Esophagus squamous epithelium (tissue), 5 donors: Measurements from ENCODE around the gene TBC1D2B. TPM values are rescaled to one million over a fixed set of nuclear protein-coding genes. Genes with fewer than 3 reads are reported as not detected.

Experiments
- DNase-seq: peaks from one replicate; lab custom pipeline; 2025; lab: John Stamatoyannopoulos, UW
- H3K27ac ChIP-seq, 4 donors: fragments of 200-600 bp; sonication (generic); one replicate each; pipeline ENCODE4 v1.5.1; 2016 to 2019; ENCODE audit warnings: mild to moderate bottlenecking in 1 of 4
- H3K27me3 ChIP-seq, 4 donors: fragments of 200-600 bp; sonication (generic); 1 replicate in 3 of 4; 2 replicates in 1 of 4; pipeline versions ENCODE4 v1.5.1 to v1.6.0; 2017 to 2021; ENCODE audit warnings: antibody characterized with exemption in 1 of 4
- H3K36me3 ChIP-seq, 3 donors: fragments of 200-600 bp; sonication (generic); one replicate each; pipeline ENCODE4 v1.5.1; 2016 to 2019
- H3K4me1 ChIP-seq, 3 donors: fragments of 200-600 bp; sonication (generic); one replicate each; pipeline ENCODE4 v1.5.1; 2017 to 2019
- H3K4me3 ChIP-seq, 4 donors: fragments of 200-600 bp; sonication (generic); 1 replicate in 3 of 4; 2 replicates in 1 of 4; pipeline ENCODE4 v1.5.1; 2016 to 2019; ENCODE audit warnings: mild to moderate bottlenecking in 2 of 4, moderate library complexity in 1 of 4
- H3K9me3 ChIP-seq, 3 donors: fragments of 200-600 bp; sonication (generic); one replicate each; pipeline ENCODE4 v1.5.1; 2016 to 2019
- POLR2A ChIP-seq, 4 donors: fragments of 450-650 bp; IDR thresholded peaks; one replicate each; pipeline ENCODE4 v1.6.1; 2017; ENCODE audit warnings: antibody characterized with exemption in 4 of 4, mild to moderate bottlenecking in 4 of 4, moderate library complexity in 3 of 4
- WGBS, 2 donors: methylation state at CpG; one replicate each; pipeline ENCODE4 v1.1.5; 2018; 5-methylcytosine and 5-hydroxymethylcytosine counted together
- intact Hi-C: fragments of 100-400 bp; cut with DNase I; formaldehyde crosslinking; loops from one replicate; pipeline ENCODE4 v1.15.0; 2022
- total RNA-seq, 4 donors: library from RNA; depleted of rRNA; stranded (reverse); fragments of >200 nt; gene quantifications; one replicate each; pipeline ENCODE4 v1.1.0, GENCODE V29; 2016
- TF ChIP-seq, protein P1 (sequence below), 6 experiments: fragments of 450-650 bp in 4 of 6; fragments of 200-600 bp in 2 of 6; sonication (generic) in 2 of 6; IDR thresholded peaks; one replicate each; pipeline ENCODE4 v1.5.1; 2016 to 2019; ENCODE audit warnings: antibody characterized with exemption in 6 of 6, mild to moderate bottlenecking in 4 of 6, moderate library complexity in 4 of 6
- donor health status: DM: yes; HTN: yes; CAD: no.

TBC1D2B gene
- total RNA-seq, 4 donors from 2014 or later: 13.0 to 30.7 (median 17.8) TPM

GRCh38 chr15:78046796-78047341 is 30.6 kb downstream of the TBC1D2B start:
- intact Hi-C loops: no loop called here
- H3K4me3 ChIP-seq: no peak overlapping the region
- peaks cover 0 to 29% (median 0%) of the 10 kb centered on the region in 3 donors for H3K36me3 ChIP-seq
- H3K4me1 ChIP-seq: peaks cover 11 to 84% (median 54%) of the 10 kb centered on the region in 3 donors
- H3K27me3 ChIP-seq: no peaks in the 10 kb centered on the region
- no peaks in the 10 kb centered on the region for H3K9me3 ChIP-seq
- peak overlapping the region; percentile 37 to 80 (median 61) for H3K27ac ChIP-seq
- no peak for DNase-seq
- TF ChIP-seq POLR2A (IDR thresholded peaks at IDR 0.05): no peak
- TF ChIP-seq, protein P1, sequence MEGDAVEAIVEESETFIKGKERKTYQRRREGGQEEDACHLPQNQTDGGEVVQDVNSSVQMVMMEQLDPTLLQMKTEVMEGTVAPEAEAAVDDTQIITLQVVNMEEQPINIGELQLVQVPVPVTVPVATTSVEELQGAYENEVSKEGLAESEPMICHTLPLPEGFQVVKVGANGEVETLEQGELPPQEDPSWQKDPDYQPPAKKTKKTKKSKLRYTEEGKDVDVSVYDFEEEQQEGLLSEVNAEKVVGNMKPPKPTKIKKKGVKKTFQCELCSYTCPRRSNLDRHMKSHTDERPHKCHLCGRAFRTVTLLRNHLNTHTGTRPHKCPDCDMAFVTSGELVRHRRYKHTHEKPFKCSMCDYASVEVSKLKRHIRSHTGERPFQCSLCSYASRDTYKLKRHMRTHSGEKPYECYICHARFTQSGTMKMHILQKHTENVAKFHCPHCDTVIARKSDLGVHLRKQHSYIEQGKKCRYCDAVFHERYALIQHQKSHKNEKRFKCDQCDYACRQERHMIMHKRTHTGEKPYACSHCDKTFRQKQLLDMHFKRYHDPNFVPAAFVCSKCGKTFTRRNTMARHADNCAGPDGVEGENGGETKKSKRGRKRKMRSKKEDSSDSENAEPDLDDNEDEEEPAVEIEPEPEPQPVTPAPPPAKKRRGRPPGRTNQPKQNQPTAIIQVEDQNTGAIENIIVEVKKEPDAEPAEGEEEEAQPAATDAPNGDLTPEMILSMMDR (IDR thresholded peaks at IDR 0.05): no peak
- WGBS, 2 donors: 34 to 69% methylated on average over 5 of the region's 5 CpGs

- Histone ChIP-seq H3K4me3 (no peak overlapping the region), H3K27ac (peak overlapping the region in 1 of 4 donors; percentile 11), H3K4me1 (peaks cover 10 to 73% (median 48%) of the 10 kb centered on the region in 3 donors), H3K27me3 (no peaks in the 10 kb centered on the region), H3K36me3 (peaks cover 0 to 32% (median 0%) of the 10 kb centered on the region in 3 donors), H3K9me3 (no peaks in the 10 kb centered on the region)
- no peak for TF ChIP-seq POLR2A (IDR thresholded peaks at IDR 0.05)
- TF ChIP-seq, protein P1 (IDR thresholded peaks at IDR 0.05): no peak
- intact Hi-C loops: no loop called here
- DNase-seq: no peak
- WGBS, 2 donors: 73 to 92% methylated on average over 1 of the region's 1 CpG
Observed at GRCh38 chr15:78045189-78045588, 32.3 kb downstream of the TBC1D2B start.

DNA sequence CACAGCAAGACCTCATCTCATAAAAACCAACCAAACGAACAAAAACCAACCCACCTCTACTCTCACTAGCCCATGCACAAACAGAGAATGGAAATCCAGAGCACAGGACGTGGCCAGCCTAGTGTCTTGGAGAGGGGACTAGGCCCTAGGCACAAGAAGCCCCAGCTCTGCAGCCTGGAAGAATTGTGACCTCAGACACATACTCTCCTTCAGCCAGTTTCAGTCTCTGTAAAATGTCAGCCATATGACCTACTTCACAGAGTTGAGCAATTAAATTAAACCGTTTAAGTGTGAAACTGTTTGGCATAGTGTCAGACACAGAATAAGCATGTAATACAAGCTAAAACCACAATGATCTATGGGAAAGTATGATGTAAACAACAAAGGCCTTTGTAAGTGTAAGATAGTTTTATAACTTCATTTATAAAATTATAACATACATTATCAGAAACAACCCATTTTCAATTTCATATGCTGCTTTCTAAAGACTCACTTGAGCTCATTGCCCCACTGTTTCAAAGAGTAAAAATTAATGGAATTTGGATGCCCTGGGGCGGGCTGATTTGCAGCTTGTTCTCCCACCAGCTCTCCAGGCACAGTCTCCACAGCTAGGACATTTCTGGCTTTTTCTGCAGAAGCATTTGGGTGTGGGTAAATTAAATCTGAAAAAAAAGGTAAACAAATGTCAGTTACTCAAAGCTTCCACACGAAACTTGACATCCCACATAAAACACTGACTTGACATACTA is 32.9 kb downstream of the TBC1D2B start:
- H3K4me1 ChIP-seq: peaks cover 10 to 72% (median 46%) of the 10 kb centered on the region in 3 donors
- DNase-seq: no peak
- TF ChIP-seq POLR2A (IDR thresholded peaks at IDR 0.05): no peak
- TF ChIP-seq, protein P1 (IDR thresholded peaks at IDR 0.05): no peak
- peak overlapping the region in 2 of 4 donors; percentile 18 to 44 for H3K27ac ChIP-seq
- intact Hi-C loops: no loop called here
- no peaks in the 10 kb centered on the region for H3K9me3 ChIP-seq
- H3K4me3 ChIP-seq: no peak overlapping the region
- no peaks in the 10 kb centered on the region for H3K27me3 ChIP-seq
- peaks cover 0 to 37% (median 0%) of the 10 kb centered on the region in 3 donors for H3K36me3 ChIP-seq
- WGBS, 2 donors: 56 to 64% methylated on average over 5 of the region's 5 CpGs

DNA sequence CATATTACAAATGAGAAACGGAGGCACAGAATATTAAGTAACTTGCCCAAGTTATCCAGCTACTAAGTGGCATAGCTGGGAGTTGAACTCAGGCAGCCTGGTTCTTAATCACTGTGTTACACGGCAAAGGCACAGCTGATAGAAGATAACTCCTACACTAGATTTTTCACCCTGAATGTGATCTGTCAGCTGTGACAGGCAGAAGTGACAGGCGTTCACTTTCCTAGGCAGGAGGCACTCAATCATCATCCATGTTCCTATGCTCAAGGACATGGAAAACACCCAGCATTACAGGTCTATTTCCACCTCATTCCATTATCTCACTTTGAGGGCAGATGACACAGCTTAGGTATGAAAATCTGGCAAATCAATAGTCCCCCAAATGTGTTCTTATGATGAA is 35.6 kb downstream of the TBC1D2B start:
- TF ChIP-seq, protein P1 (IDR thresholded peaks at IDR 0.05): no peak
- TF ChIP-seq POLR2A (IDR thresholded peaks at IDR 0.05): no peak
- H3K27ac ChIP-seq: no peak overlapping the region

GRCh38 chr15:78040653-78041244 is 36.8 kb downstream of the TBC1D2B start:
- H3K4me1 ChIP-seq: peaks cover 20 to 71% (median 25%) of the 10 kb centered on the region in 3 donors
- no peak overlapping the region for H3K27ac ChIP-seq
- intact Hi-C loops: no loop called here
- peaks cover 0 to 62% (median 0%) of the 10 kb centered on the region in 3 donors for H3K36me3 ChIP-seq
- H3K4me3 ChIP-seq: no peak overlapping the region
- H3K9me3 ChIP-seq: no peaks in the 10 kb centered on the region
- 35 to 53% methylated on average over 1 of the region's 1 CpG for WGBS, 2 donors
- TF ChIP-seq, protein P1 (IDR thresholded peaks at IDR 0.05): no peak
- TF ChIP-seq POLR2A (IDR thresholded peaks at IDR 0.05): no peak
- H3K27me3 ChIP-seq: no peaks in the 10 kb centered on the region
- DNase-seq: no peak

More for the DNA sequence above, 35.6 kb downstream of the TBC1D2B start:
- intact Hi-C loops: no loop called here
- H3K27me3 ChIP-seq: no peaks in the 10 kb centered on the region
- no peak for DNase-seq
- no peaks in the 10 kb centered on the region for H3K9me3 ChIP-seq
- 82 to 86% methylated on average over 3 of the region's 3 CpGs for WGBS, 2 donors
- H3K4me3 ChIP-seq: no peak overlapping the region
- H3K36me3 ChIP-seq: peaks cover 0 to 57% (median 0%) of the 10 kb centered on the region in 3 donors
- peaks cover 13 to 71% (median 29%) of the 10 kb centered on the region in 3 donors for H3K4me1 ChIP-seq
